Left lung (tissue), 10 donors: ENCODE measurements around the gene ZNF688. TPM values are rescaled to one million over a fixed set of nuclear protein-coding genes. Genes with fewer than 3 reads are reported as not detected.

Experiments used
- ATAC-seq: fragments of 200-7000 bp; cut with Tn5 transposase; one replicate; pipeline ENCODE4 v1.9.1; 2020; ENCODE audit warnings: moderate library complexity
- DNase-seq, 4 donors: peaks; one replicate each; pipeline ENCODE4 v3.0.0-alpha.2; 2013 to 2020
- H3K27ac ChIP-seq, 2 donors: fragments of 200-600 bp; sonication (generic) in 1 of 2; one replicate each; pipeline versions ENCODE4 v1.5.0 to v1.8.0; 2020 to 2021
- H3K27me3 ChIP-seq, 2 donors: fragments of 200-600 bp; sonication (generic) in 1 of 2; one replicate each; pipeline versions ENCODE4 v1.5.0 to v1.8.0; 2020 to 2021
- H3K36me3 ChIP-seq, 2 donors: fragments of 200-600 bp; sonication (generic) in 1 of 2; one replicate each; pipeline versions ENCODE4 v1.5.0 to v1.8.0; 2020 to 2021
- H3K4me1 ChIP-seq, 2 donors: fragments of 200-600 bp; one replicate each; pipeline ENCODE4 v1.8.0; 2021
- H3K4me3 ChIP-seq, 2 donors: fragments of 200-600 bp; sonication (generic) in 1 of 2; one replicate each; pipeline versions ENCODE4 v1.5.0 to v1.8.0; 2020 to 2021; ENCODE audit warnings: mild to moderate bottlenecking in 1 of 2
- H3K9me3 ChIP-seq, 2 donors: fragments of 200-600 bp; sonication (generic) in 1 of 2; one replicate each; pipeline versions ENCODE4 v1.5.0 to v1.8.0; 2020 to 2021
- intact Hi-C, 2 donors: fragments of 100-400 bp; cut with DNase I; formaldehyde crosslinking; loops; one replicate each; pipeline versions ENCODE4 v1.11.2 to v1.14.2; 2022
- polyA plus RNA-seq, 6 donors: library from polyadenylated mRNA; unstranded; fragments of 120-200 nt; gene quantifications; one replicate each; pipeline ENCODE4 v1.2.1, GENCODE V29; 2013; ENCODE audit not compliant: insufficient read length in 6 of 6
- total RNA-seq, 2 donors: library from RNA; stranded (reverse); fragmentation: NEBNext Ultra II Directional; extraction: Animal tissue kit (Norgen Biotek cat#: 25700); gene quantifications; one replicate each; pipeline ENCODE4 v1.2.1, GENCODE V29; 2021
- TF ChIP-seq, protein P1 (sequence below), 2 donors: fragments of 200-600 bp; sonication (generic) in 1 of 2; IDR thresholded peaks; one replicate each; pipeline versions ENCODE4 v1.5.0 to v1.8.0; 2021; ENCODE audit warnings: antibody characterized with exemption in 2 of 2
- donor health status: DM: no; HTN: yes; CAD: no.
- donor health status: DM: no; HTN: no; CAD: no.

The ZNF688 gene
- total and polyA plus RNA-seq, 8 donors: 8.9 to 16.4 (median 12.3) TPM

DNA sequence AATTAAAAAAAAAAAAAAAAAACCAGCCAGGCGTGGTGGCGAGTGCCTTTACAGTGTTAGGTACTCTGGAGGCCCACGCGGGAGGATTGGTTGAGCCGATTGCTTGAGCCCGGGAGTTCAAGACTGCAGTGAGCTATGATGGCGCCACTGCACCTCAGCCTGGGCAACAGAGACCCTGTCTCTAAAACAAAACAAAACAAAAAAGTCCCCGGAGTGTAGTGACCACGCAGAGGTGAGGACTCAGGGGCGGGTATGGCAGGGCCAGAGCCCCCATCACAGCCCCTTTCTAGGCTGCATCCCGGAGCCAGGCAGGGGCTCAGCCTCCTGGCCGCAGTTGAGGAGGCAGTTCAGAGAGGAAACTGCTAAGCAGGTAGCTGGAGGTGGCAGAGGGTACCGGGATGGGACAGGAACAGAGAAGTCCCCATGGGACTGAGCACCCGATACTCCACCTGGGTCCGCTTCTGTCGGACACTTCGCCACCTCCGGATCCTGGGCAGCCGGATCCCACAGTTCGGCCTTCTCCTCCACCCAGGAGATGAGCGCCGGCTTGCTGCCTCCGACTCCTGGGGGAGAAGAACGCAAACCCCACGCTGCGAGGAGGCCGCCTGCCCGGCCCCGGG is 37.7 kb downstream of the ZNF688 start:
- intact Hi-C loops: no loop called here
- DNase-seq: no peak
- peak overlapping the region; percentile 62 to 65 for H3K4me3 ChIP-seq
- H3K9me3 ChIP-seq: no peaks in the 10 kb centered on the region
- no peaks in the 10 kb centered on the region for H3K27me3 ChIP-seq
- TF ChIP-seq, protein P1, sequence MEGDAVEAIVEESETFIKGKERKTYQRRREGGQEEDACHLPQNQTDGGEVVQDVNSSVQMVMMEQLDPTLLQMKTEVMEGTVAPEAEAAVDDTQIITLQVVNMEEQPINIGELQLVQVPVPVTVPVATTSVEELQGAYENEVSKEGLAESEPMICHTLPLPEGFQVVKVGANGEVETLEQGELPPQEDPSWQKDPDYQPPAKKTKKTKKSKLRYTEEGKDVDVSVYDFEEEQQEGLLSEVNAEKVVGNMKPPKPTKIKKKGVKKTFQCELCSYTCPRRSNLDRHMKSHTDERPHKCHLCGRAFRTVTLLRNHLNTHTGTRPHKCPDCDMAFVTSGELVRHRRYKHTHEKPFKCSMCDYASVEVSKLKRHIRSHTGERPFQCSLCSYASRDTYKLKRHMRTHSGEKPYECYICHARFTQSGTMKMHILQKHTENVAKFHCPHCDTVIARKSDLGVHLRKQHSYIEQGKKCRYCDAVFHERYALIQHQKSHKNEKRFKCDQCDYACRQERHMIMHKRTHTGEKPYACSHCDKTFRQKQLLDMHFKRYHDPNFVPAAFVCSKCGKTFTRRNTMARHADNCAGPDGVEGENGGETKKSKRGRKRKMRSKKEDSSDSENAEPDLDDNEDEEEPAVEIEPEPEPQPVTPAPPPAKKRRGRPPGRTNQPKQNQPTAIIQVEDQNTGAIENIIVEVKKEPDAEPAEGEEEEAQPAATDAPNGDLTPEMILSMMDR (IDR thresholded peaks at IDR 0.05): no peak
- peak overlapping the region; percentile 91 to 94 for H3K27ac ChIP-seq
- H3K4me1 ChIP-seq: peaks cover 7 to 50% of the 10 kb centered on the region in 2 donors
- H3K36me3 ChIP-seq: peaks cover 0 to 26% of the 10 kb centered on the region in 2 donors
- peak; percentile 2 for ATAC-seq

DNA sequence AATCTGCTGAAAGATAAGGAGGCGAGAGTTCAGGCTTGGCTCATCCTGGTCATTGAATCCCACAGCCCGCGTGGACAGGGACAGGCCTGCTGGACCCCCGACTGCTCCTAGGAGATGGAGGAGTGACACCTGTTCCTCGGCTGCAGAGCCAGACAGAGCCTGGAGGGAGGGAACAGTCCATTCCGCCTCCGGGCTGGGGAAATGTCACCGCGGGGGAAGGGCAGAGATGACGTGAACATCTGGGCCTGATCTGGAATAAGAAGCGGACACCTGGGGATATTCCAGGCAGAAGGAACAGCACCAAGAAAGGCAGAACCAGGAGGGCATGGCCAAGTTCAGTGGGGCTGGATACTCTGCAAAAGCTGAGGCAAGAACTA is 38.4 kb downstream of the ZNF688 start:
- Histone ChIP-seq H3K36me3 (peaks cover 0 to 26% of the 10 kb centered on the region in 2 donors), H3K9me3 (no peaks in the 10 kb centered on the region), H3K27ac (peak overlapping the region; percentile 91 to 94), H3K27me3 (no peaks in the 10 kb centered on the region), H3K4me3 (peak overlapping the region in 1 of 2 donors; percentile 62), H3K4me1 (peaks cover 8 to 57% of the 10 kb centered on the region in 2 donors)
- intact Hi-C loops: no loop called here
- no peak for ATAC-seq
- DNase-seq: peak in 1 of 4 donors; percentile 54
- TF ChIP-seq, protein P1 (IDR thresholded peaks at IDR 0.05): no peak

DNA sequence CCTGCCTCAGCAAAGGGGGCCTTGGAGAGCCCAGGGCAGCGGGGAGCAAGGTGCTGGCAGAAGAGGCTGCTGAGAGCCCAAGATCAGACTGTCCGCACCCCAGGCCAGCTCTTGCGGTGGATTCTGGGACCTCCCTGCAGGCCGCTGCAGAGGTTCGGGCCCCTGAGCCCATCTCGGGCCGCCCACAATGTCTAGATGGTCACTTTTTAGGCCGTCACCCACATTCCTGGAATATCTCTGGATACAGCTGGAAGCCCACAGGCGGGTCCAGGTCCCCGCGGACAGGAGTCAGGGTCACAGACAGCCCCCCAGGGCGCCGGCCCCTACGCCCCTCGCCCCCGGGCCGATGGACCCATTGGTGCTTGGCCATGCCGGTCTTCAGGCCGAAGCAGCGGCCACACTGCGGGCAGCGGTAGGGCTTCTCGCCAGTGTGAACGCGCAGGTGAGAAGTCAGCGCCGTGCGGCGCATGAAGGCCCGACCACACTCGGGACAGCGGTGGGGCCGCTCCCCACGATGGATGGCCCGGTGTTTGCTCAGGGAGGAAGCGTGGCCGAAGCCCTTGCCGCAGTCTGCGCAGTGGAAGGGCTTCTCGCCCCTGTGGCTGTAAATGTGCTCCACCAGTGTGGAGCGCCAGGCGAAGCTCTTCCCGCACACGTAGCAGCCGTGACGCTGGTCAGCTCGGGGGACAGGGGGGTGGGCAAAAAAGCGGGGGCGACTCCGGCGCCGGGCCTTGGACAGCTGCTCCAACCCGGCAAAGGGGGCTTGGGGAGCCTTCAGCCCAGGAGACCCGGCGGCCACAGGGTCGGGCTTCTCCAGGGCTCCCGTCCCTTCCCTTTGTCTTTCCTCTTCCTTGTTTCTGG is 39.0 kb downstream of the ZNF688 start:
- Histone ChIP-seq H3K4me3 (no peak overlapping the region), H3K27me3 (no peaks in the 10 kb centered on the region), H3K27ac (no peak overlapping the region), H3K4me1 (peaks cover 14 to 63% of the 10 kb centered on the region in 2 donors), H3K36me3 (peaks cover 0 to 26% of the 10 kb centered on the region in 2 donors), H3K9me3 (no peaks in the 10 kb centered on the region)
- TF ChIP-seq, protein P1 (IDR thresholded peaks at IDR 0.05): no peak
- ATAC-seq (no peak), DNase-seq (peak in 1 of 4 donors; percentile 80)
- intact Hi-C loops: no loop called here

DNA sequence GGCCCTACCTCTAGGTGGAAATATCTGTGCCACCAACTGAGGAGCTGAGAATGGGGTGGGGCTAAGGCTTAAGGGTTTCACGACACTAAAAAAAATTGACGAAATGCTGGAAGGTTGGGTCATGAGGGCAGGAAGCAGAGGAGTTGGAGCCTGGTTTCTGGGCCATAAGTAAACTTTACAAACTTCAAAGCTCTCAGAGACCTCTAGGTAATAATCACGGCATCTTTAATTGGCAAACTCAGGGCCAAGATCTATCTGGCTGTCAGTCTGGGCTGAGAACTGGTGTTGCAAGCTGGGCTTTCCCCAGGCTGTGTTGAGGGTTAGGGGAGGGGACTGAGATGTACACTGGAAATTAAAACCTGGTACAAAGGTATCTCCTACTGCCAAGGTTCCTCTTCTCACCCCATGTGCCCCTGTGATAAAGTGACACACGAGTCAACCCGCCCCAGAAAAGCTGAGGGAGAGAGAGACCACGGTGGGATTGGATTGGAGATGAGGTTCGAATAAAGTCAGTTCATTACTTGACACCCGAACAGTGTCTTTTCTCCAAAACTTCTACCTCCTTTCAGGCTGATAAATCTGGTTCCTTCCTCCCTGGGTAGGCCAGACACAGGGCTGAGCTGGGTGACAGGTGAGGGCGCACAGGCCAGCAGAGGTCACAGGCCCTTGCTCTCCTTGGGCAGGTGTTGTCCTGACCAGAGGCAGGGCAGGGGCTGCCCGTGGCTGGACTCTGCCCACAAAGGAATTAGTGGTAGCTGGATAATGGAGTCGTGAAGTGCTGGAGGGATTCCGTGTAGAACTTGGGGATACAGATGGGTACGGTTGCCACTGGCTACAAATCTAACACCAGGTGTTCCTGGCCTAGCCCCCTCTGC is 41.1 kb downstream of the ZNF688 start:
- H3K4me1 ChIP-seq: peaks cover 14 to 57% of the 10 kb centered on the region in 2 donors
- peaks cover 0 to 26% of the 10 kb centered on the region in 2 donors for H3K36me3 ChIP-seq
- no peak overlapping the region for H3K27ac ChIP-seq
- H3K4me3 ChIP-seq: no peak overlapping the region
- no peaks in the 10 kb centered on the region for H3K9me3 ChIP-seq
- peak in 1 of 4 donors; percentile 49 for DNase-seq
- TF ChIP-seq, protein P1 (IDR thresholded peaks at IDR 0.05): no peak
- ATAC-seq: no peak
- intact Hi-C loops: no loop called here
- no peaks in the 10 kb centered on the region for H3K27me3 ChIP-seq
